HL-60 (cell line): Measurements from ENCODE around the gene PTPN22.

Experiments used
- GABPA ChIP-seq: IDR thresholded peaks from 2 replicates; pipeline ENCODE4 v1.6.1; 2012; ENCODE audit warnings: low read depth
- POLR2AphosphoS5 ChIP-seq: IDR thresholded peaks from 2 replicates; pipeline ENCODE4 v1.6.1; 2012; ENCODE audit warnings: low read depth
- TF ChIP-seq, protein P1 (sequence below): IDR thresholded peaks from one replicate; pipeline ENCODE4 v1.5.1; 2011; ENCODE audit warnings: low read length, control low read depth, inconsistent platforms; ENCODE audit not compliant: insufficient read depth
- TF ChIP-seq, protein P2 (sequence below): IDR thresholded peaks from 2 replicates; pipeline ENCODE4 v1.6.1; 2012; ENCODE audit warnings: low read depth; ENCODE audit not compliant: insufficient replicate concordance

DNA sequence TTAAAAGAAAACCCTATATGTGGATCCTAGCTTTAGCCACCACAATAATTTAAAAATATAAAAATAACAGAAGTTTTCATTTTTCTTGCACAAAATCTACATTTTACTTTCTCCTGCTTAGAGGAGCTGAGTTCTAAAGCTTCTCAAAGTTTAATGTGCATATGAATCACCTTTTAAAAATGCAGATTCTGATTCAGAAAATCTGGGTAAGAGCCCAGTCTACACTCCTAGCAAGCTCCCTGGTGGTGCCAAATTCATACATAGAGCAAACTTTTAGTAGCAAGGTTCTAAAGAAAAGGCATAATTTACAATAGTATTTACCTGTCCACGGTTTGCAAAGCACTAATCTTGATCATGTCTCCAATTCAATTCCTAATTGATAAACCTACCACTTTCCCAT is 78.5 kb downstream of the PTPN22 start:
- TF ChIP-seq, protein P1, sequence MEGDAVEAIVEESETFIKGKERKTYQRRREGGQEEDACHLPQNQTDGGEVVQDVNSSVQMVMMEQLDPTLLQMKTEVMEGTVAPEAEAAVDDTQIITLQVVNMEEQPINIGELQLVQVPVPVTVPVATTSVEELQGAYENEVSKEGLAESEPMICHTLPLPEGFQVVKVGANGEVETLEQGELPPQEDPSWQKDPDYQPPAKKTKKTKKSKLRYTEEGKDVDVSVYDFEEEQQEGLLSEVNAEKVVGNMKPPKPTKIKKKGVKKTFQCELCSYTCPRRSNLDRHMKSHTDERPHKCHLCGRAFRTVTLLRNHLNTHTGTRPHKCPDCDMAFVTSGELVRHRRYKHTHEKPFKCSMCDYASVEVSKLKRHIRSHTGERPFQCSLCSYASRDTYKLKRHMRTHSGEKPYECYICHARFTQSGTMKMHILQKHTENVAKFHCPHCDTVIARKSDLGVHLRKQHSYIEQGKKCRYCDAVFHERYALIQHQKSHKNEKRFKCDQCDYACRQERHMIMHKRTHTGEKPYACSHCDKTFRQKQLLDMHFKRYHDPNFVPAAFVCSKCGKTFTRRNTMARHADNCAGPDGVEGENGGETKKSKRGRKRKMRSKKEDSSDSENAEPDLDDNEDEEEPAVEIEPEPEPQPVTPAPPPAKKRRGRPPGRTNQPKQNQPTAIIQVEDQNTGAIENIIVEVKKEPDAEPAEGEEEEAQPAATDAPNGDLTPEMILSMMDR, result no peak
- TF ChIP-seq POLR2AphosphoS5 (no peak), GABPA (no peak)
- TF ChIP-seq, protein P2, sequence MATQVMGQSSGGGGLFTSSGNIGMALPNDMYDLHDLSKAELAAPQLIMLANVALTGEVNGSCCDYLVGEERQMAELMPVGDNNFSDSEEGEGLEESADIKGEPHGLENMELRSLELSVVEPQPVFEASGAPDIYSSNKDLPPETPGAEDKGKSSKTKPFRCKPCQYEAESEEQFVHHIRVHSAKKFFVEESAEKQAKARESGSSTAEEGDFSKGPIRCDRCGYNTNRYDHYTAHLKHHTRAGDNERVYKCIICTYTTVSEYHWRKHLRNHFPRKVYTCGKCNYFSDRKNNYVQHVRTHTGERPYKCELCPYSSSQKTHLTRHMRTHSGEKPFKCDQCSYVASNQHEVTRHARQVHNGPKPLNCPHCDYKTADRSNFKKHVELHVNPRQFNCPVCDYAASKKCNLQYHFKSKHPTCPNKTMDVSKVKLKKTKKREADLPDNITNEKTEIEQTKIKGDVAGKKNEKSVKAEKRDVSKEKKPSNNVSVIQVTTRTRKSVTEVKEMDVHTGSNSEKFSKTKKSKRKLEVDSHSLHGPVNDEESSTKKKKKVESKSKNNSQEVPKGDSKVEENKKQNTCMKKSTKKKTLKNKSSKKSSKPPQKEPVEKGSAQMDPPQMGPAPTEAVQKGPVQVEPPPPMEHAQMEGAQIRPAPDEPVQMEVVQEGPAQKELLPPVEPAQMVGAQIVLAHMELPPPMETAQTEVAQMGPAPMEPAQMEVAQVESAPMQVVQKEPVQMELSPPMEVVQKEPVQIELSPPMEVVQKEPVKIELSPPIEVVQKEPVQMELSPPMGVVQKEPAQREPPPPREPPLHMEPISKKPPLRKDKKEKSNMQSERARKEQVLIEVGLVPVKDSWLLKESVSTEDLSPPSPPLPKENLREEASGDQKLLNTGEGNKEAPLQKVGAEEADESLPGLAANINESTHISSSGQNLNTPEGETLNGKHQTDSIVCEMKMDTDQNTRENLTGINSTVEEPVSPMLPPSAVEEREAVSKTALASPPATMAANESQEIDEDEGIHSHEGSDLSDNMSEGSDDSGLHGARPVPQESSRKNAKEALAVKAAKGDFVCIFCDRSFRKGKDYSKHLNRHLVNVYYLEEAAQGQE, result no peak
